HTR-8/SVneo (cell line): Measurements from ENCODE around the gene EXD3.
"Not testable (repeated sequence)": the region's sequence is repeated elsewhere in the genome, so short reads cannot be mapped to it uniquely, and the experiment has no call there.

Source experiments
- DNase-seq: peaks from one replicate; pipeline ENCODE4 v3.0.0; 2011; ENCODE audit warnings: low spot score, mixed read lengths; ENCODE audit not compliant: insufficient read length
- FAIRE-seq: peaks from 2 replicates; lab custom pipeline; 2011; peaks lifted over from hg19 to GRCh38; lab: Jason Lieb, UNC

The EXD3 gene

DNA sequence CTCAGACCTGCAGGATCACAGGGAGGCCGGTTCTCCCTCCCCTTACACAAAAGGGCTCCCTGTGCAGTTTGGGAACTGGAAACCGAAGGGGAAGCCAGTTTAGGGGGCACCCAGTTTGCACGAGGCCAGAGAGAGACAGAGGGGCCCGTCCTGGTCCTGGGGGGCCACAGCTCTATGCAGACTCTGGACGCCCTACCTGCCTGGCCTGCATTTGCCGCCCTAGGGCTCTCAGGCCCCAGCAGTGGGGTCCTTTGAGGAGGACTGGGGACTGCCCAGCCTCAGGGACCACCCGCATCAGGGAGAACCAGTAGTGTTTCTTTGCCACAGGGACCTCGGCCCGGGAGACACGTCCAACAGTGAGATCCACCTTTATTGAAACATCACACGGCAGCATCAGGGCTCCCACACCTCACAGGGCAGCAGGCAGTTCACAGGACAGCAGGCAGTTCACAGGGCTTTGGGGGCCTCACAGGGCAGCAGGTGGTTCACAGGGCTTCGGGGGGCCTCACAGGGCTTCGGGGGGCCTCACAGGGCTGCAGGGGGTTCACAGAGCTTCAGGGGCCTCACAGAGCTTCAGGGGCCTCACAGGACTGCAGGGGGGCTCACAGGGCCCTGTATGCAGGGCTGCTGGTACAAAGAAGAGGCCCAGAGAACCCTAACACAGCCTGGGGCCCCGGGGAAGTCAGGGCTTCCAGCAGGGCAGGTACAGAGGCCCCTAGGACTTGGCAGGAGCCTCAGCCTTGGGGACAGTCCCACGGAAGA lies 36.8 kb upstream of the EXD3 start:
- FAIRE-seq, result no peak
- no peak for DNase-seq

DNA sequence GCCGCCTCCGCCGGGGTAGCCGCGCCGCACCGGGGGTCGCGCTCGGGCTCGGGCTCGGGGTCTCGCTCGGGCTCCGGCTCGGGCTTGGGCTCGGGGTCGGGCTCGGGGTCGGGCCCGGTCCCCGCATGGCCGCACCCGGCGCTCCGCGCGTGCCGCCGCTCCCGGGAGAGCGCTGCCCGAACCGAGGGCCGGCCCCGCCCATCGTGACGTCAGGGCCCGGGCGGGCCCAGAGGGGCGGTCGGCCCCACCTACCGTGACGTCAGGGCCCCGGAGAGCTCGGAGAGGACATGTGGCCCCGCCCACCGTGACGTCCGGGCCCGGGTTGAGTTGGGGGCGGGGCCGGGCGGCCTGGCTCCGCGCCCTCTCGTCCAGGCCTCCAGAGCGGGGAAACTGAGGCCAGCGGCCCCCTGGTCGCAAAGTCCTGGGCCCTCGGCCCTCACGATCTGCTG lies 36.2 kb upstream of the EXD3 start, which contains the start of gene NSMF:
Gene NSMF (minus strand): TSS at position 183 of the 449 bp plus-strand sequence. CDS start 232 bp downstream, outside the sequence.
- peak; percentile 62 for FAIRE-seq
- DNase-seq, result peak; percentile 97

DNA sequence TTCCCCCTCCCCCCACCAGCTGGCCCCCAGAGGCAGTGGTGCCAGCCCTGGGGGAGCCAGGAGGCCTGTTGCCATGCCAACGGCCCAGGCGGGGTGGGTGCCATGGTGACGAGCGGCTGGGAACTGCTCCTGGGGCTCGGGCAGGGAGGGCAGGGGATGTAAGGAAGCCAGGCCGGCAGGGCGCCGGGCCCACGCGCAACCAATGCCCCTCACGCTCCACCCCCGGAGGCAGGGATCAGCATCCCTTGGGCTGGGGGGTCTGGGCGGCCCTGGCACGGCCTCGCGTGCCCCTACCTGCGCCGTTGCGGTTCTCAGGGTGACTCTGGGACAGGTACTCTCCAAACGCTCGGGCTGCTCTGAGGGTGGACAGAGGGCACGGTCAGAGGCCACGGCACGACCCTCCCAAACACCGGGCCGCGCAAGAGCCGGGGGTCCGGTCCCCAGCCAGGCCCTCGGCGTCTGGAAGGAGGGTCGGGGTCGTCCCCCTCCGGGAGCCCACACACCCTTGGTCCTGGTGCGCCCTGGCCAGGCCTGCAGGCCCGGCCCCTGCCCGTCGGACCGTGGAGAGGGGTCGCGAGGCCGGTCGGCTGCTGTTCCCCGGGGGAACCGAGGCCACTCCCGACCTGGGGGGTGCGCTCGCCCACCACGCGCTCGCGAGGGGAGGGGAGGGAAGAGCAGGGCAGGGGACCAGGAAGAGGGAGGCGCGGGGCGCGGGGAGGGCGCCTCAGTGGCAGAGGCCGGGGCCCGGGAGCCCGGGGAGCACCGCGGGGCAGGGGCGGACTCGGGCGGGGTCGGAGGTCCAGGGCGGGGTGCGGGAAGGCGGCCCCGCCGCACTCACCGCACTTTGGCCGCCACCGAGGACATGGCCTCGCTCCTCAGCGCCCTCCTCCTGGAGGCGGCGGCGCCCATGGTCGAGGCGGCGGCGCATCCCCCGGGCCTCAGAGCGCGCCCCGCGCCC lies 35.5 kb upstream of the EXD3 start:
- DNase-seq (no peak), FAIRE-seq (no peak)

DNA sequence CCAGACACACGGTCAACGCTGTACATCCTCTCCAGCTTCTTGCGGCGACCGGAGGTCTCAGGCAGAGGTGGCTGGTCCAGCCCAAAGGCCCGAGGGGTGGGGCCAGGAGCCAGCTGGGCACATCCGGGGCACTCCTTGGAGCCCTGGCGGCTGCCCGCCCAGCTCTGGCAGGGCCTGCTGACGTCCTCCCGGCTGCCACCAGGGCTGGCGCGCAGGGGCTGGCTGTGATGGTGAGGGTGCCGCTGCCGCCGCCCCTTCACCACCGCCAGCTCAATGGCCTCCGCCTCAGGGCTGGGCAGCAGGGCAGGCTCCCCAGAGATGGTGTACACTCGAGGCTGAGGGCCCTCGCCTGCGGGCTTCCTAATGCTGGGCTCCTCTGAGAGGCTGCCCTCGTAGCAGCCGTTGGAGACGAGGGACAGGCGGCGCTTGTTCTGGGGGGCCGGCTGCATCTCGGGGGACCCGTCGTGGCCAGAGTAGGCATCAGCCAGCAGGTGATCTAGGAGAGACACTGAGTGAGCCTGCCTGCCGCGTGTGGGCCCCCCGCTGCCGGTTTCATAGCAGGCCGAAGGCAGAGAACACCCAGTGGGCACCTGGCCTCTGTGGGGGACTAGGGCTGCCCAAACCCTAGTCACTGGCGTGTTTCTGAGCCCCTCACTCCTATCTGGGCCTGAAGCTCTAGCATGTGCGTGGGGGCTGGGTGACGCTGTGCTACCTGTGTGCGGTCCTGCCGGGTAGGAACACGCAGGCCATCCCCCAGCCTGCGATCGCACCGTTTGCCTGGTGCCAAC lies 34.6 kb upstream of the EXD3 start:
- FAIRE-seq (no peak), DNase-seq (no peak)

DNA sequence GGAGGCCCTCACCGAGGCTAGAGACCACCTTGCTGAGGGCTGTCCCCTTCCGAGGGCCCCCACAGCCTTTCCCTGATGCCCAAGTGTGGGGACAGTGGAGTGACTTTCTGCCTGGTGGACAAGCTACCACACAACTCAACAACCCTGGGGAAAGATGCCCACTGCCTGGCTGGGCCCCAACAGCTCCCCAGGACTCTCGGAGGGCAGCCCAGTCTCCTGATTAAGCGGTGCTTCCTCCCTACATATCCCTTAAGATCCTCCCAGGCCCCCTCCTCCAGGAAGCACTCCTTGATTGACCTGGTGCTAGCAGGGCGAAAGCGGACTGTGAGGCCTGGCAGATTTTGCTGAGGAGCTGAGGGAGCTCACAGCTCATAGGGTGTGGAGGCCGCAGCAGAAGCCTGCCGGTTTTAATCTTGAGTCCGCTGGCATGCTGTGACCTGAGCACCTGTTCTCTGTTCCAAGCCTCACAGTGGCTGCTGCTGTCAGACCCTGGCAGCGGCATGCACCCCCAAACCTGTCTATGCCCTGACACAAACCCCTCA lies 34.0 kb upstream of the EXD3 start:
- DNase-seq (no peak), FAIRE-seq (no peak)

DNA sequence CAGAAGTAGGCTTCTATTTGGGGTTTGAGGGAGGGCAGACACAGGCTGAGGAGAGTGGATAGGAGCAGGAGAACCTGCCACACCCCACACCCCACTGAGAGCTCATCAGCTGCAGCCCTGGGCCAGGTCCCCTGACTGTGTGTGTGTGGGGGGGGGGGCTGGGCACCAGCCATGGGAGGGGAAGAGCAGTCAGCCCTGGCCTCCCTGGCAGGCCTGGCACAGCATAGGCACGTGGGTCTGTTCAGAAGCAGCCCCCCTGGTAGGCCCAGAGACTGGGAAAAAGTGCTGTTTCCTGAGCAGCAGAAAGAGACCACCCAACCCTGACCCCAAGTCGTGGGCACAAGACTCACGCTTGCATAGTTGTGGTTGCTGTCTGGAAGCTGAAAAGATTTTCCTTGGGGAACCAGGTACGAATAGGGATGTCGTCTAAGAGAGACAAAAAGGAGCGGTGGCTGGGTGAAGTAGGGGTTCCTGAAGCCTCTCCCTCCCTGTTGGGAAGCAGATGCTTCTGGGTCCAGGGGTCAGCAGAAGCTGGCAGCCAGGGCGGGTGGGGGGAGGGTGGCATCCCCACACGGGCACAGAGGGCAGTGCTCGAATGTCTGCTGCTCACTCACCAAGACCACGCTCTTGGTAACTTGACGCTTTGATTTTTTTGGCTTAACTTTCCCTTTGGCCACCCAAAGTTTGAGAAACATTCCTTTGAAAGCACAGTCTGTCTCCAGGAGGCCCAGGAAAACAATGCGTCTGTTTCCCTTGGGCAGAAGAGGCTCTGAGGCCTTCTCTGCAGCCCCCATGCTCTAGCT lies 33.3 kb upstream of the EXD3 start:
- DNase-seq, result no peak
- FAIRE-seq, result no peak

DNA sequence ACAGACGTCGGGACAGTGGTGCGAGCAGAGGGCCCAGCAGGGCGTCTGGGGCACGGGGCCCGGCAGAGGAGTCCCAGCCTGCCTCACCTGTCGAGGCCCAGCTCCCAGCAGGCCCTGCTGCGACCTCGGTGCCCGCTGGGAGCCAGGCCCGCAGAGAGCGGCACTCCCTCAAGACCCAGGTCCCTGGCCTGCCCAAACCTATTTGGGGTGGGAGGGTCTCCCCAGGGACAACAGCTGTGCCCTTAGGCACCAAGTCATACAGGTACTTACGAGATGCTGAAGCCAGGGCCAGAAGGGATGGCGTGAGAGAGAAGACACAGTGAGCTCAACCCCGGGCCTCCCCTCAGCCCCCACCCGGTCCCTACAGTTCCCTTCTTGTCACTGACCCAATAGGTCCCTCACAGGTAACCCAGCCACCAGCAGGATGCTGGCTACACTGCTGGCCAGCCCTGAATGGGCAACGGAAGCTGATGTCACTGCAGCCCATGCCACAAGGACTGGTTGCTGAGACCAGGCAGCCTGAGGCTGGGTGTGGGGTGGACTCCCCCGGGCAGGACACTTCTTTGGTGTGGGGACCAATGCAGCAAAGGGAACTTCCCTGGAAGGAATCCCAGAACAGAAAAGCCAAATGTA lies 32.5 kb upstream of the EXD3 start:
- DNase-seq (no peak), FAIRE-seq (no peak)

DNA sequence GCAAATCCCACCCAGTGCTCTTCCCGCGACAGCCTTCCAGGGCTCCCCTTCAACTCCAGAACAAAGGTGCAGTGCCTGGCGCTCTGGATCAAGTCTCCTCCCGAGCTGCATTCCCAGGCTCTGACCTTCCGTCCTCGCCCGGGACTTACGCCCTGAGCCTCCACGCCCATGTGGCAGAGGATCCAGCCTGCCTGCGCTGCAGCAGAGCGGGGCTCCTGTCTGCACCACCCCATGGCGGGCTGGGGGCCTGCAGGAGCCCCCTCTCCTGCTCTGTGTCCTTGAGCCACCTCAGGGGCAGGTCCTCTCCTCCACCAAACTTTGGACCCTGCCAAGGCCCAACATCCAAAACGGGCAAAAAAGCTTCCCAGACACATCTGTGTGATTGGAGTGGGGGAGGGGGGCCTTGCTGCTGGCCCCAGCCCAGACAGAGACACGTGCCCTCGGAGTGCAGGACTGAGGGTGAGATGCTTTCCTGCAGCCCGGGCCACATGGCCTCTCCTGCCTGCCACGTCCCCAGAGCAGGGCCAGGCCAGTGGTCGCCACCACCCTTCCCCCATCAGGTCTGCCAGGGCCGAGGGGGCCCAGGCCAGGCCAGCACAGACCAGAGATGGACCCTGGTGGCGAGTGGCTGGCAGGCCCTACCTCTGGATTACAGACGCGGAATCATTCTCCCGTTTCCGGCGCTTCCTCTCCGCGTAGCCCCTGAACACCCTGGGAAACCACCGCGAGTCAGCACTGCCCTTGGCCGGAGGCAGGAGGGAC lies 31.8 kb upstream of the EXD3 start:
- FAIRE-seq (no peak), DNase-seq (no peak)

DNA sequence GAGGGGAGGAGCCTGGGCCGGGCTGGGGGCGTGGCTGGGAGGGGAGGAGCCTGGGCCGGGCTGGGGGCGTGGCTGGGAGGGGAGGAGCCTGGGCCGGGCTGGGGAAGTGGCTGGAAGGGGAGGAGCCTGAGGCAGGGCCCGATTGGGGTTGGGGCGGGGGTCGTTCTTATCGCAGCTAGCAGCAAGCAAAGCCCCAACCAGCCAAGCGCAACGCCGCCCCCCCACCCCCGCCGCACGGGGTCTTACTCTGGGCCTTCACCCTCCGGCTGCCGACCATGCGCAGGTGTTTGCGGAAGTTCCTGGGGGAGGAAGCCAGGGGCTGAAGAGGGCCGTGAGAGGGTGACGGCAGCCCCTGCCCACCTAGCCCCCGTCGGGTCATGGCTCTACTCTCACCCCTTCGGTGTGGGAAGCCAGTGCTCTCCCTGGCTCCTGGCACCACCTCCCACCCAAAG lies 31.2 kb upstream of the EXD3 start:
- no peak for FAIRE-seq
- no peak for DNase-seq

DNA sequence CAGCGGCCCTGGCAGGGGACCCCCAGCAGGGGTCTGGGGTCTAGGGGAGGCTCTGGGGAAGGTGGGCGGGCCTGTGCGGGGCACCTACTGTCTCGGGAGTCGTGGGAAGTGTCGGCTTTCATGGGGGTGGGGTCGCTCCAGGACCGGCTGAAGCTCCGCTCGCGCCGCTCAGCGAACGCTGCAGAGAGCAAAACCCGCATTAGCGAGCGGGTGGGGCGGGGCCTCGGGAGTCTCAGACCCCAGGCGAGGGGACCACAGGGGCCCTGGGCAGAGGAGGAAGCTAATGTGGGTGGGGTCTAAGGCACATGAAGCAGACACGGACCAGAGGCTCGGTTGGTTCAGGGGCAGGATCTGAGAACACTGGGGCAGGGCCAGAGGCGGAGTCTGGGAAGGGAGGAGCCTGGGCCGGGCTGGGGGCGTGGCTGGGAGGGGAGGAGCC lies 30.7 kb upstream of the EXD3 start:
- FAIRE-seq, result no peak
- DNase-seq, result peak; percentile 29

DNA sequence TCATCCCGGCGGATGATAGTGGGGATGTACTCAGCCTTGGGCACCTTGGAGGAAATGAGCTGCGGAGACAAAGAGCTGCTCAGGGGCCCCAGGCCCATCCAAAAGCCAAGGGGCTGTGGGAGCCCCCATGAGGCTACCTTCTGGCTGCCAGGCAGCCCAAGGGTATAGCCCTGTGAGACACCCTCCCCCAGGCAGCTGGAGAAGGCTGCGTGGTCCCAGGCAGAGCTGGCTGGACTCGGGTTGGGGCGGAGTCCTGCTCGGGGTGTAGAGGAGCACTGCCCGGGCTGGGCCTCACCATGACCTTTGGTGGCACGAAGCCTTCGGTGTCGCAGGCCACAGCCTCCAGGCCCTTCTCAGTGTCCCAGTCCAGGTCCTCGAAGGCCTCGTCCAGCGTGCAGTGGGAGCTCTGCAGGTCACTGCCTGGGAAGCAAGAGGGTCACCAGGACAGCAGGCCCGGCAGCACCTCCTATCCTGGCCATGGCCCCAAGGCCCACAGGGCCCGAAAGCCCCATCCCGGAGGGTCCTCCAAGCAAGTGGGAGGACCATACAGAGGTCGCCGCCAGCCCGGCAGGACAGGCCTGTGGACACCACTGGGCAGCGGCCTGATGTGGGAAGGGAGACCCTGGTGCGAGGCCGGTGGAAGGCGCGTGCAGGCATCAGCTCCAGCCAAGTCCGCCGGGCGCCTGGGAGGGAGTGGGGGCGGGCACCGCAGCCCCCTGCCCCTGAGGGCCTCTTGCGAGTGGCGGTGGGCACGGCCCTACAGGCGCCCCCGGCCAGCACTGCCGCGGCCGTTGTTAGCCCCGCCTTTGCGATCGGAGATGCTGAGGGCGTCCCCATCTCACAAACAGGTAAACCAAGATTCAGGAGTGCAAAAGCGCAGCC lies 30.0 kb upstream of the EXD3 start:
- DNase-seq (no peak), FAIRE-seq (no peak)

DNA sequence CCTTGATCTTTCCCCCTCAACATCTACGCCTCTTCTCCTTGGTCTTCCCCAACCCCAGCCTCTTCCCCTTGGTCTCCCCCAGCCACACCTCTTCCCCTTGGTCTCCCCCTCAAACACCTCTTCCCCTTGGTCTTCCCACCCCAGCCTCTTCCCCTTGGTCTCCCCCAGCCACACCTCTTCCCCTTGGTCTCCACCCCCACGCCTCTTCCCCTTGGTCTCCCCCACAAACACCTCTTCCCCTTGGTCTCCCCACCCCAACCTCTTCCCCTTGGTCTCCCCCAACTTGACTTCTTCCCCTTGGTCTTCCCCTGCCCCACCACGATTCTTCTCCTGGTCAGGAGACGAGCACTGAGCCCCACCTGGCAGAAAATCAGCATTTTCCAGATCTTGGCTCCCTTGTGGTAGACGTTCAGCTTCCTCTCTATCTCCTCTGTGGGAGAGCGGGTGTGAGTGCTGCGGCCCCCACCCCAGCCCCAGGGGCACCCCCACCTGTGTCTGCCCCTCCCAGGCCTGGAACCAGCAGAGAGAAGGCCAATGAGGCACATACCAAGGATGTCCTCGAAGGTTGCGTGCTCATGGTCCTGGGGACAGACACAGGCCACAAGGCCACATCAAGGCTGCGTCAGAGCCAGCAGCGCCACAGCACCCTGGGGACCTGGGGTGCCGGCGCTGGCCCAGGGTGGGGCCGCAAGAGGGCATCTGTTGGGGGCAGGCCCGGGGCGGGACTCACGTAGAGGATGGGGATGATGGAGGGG lies 29.2 kb upstream of the EXD3 start:
- no peak for FAIRE-seq

DNA sequence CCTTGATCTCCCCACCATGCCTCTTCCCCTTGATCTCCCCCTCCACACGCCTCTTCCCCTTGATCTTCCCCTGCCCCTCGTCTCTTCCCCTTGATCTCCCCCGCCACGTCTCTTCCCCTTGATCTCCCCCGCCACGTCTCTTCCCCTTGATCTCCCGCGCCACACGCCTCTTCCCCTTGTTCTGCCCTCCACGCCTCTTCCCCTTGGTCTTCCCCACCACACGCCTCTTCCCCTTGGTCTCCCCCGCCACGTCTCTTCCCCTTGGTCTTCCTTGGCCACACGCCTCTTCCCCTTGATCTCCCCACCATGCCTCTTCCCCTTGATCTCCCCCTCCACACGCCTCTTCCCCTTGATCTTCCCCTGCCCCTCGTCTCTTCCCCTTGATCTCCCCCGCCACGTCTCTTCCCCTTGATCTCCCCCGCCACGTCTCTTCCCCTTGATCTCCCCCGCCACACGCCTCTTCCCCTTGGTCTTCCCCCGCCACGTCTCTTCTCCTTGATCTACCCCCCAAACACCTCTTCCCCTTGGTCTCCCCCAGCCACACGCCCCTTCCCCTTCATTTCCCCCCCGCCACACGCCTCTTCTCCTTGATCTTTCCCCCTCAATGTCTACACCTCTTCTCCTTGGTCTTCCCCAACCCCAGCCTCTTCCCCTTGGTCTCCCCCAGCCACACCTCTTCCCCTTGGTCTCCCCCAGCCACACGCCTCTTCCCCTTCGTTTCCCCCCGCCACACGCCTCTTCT lies 28.5 kb upstream of the EXD3 start:
- not testable (repeated sequence) for FAIRE-seq, DNase-seq

More for the DNA sequence above, 29.2 kb upstream of the EXD3 start:
- no peak for DNase-seq

DNA sequence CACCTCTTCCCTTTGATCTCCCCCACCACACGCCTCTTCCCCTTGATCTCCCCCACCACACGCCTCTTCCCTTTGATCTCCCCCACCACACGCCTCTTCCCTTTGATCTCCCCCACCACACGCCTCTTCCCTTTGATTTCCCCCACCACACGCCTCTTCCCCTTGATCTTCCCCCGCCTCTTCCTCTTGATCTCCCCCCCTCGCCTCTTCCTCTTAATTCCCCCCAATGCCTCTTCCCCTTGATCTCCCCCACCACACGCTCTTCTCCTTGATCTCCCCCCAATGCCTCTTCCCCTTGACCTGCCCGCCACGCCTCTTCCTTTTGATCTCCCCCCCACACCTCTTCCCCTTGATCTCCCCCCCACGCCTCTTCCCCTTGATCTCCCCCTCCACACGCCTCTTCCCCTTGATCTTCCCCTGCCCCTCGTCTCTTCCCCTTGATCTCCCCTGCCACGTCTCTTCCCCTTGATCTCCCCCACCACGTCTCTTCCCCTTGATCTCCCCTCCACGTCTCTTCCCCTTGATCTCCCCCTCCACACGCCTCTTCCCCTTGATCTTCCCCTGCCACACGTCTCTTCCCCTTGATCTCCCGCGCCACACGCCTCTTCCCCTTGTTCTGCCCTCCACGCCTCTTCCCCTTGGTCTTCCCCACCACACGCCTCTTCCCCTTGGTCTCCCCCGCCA lies 27.7 kb upstream of the EXD3 start:
- not testable (repeated sequence) for DNase-seq, FAIRE-seq
